HCT116 (cell line): ENCODE measurements around the gene ASB9. TPM values are rescaled to one million over a fixed set of nuclear protein-coding genes. Genes with fewer than 3 reads are reported as not detected.

Source experiments
- ATAC-seq: fragments of 200-7000 bp; cut with Tn5 transposase; 2 replicates; pipeline ENCODE4 v1.9.1; 2020; ENCODE audit warnings: mild to moderate bottlenecking, moderate library complexity
- BruUV-seq: library from RNA; stranded (reverse); fragments of 400-500 nt; replicated peaks from 2 replicates; lab custom pipeline; 2021; lab: Mats Ljungman, UMichigan
- CTCF ChIA-PET: fragments of 300-600 bp; sonication (Branson Sonifier 250); formaldehyde crosslinking; loops from one replicate; lab custom pipeline; 2021; ENCODE audit warnings: antibody characterized with exemption; lab: Charles Lee
- POLR2A ChIA-PET: fragments of 300-600, 350-600 bp; sonication (Branson Sonifier 250); formaldehyde crosslinking; loops from one replicate; lab custom pipeline; 2021; ENCODE audit warnings: antibody characterized with exemption; lab: Charles Lee
- RAD21 ChIA-PET, 2 experiments: fragments of 300-600 bp; sonication (Branson Sonifier 250); formaldehyde crosslinking; loops; one replicate each; lab custom pipeline; 2023; ENCODE audit warnings: low total read pairs in 2 of 2; ENCODE audit not compliant: uncharacterized antibody in 2 of 2, unreplicated experiment in 2 of 2, low non-redundant PET in 1 of 2; lab: Charles Lee
- DNase-seq: peaks from one replicate; pipeline ENCODE4 v3.0.0-alpha.2; 2010; ENCODE audit warnings: low read depth, low spot score
- H2AFZ ChIP-seq: fragments of 200-600 bp; shearing (Covaris generic), sonication (generic); 2 replicates; pipeline ENCODE4 v1.6.1; 2017; ENCODE audit warnings: low read depth, mixed run types, mixed read lengths, antibody characterized with exemption, low read length; ENCODE audit not compliant: poor library complexity, severe bottlenecking
- H3K27ac ChIP-seq: 2 replicates; pipeline ENCODE4 v1.5.1; 2012; ENCODE audit warnings: low read depth, low read length
- H3K27me3 ChIP-seq: fragments of 200-600 bp; sonication (generic); 2 replicates; pipeline ENCODE4 v1.6.1; 2016; ENCODE audit warnings: mixed run types, low read length, mixed read lengths; ENCODE audit not compliant: insufficient read depth
- H3K36me3 ChIP-seq, 2 experiments: fragments of 200-500 bp in 1 of 2; fragments of 200-600 bp in 1 of 2; sonication (Bioruptor generic) in 1 of 2; sonication (generic) in 1 of 2; 2 replicates each; pipeline versions ENCODE4 v1.5.1 to v1.6.1; 2014 to 2016; ENCODE audit warnings: low read length in 2 of 2, inconsistent platforms in 1 of 2, mixed read lengths in 1 of 2, mixed run types in 1 of 2; ENCODE audit not compliant: insufficient read depth in 2 of 2, control insufficient read depth in 1 of 2
- H3K4me1 ChIP-seq, 2 experiments: fragments of 200-600 bp in 1 of 2; sonication (generic) in 1 of 2; 2 replicates each; pipeline versions ENCODE4 v1.5.1 to v1.6.1; 2012 to 2017; ENCODE audit warnings: low read length in 2 of 2, inconsistent platforms in 1 of 2, mild to moderate bottlenecking in 1 of 2, mixed read lengths in 1 of 2, mixed run types in 1 of 2, moderate library complexity in 1 of 2; ENCODE audit not compliant: insufficient read depth in 2 of 2, control insufficient read depth in 1 of 2
- H3K4me2 ChIP-seq: fragments of 200-600 bp; sonication (generic); 2 replicates; pipeline ENCODE4 v1.6.1; 2017; ENCODE audit warnings: mixed run types, low read length, mixed read lengths
- H3K4me3 ChIP-seq, 2 experiments: fragments of 200-600 bp in 1 of 2; sonication (generic) in 1 of 2; replicated peaks in 1 of 2; 2 replicates each; pipeline ENCODE4 v1.5.1; 2011 to 2016; ENCODE audit warnings: low read length in 2 of 2, control low read depth in 1 of 2, low read depth in 1 of 2, mild to moderate bottlenecking in 1 of 2, mixed read lengths in 1 of 2, mixed run types in 1 of 2
- H3K79me2 ChIP-seq: fragments of 200-600 bp; sonication (generic); 2 replicates; pipeline ENCODE4 v1.6.1; 2017; ENCODE audit warnings: mild to moderate bottlenecking, mixed run types, low read length, moderate library complexity, mixed read lengths; ENCODE audit not compliant: insufficient read depth
- H3K9ac ChIP-seq: fragments of 200-600 bp; sonication (generic); 2 replicates; pipeline ENCODE4 v1.6.1; 2016; ENCODE audit warnings: low read length, mixed read lengths
- H3K9me2 ChIP-seq: fragments of 200-600 bp; sonication (generic), shearing (Covaris generic); 2 replicates; pipeline ENCODE4 v1.6.1; 2017; ENCODE audit warnings: mixed run types, mild to moderate bottlenecking, moderate library complexity; ENCODE audit not compliant: insufficient read depth
- H3K9me3 ChIP-seq, 2 experiments: fragments of 200-500 bp in 1 of 2; fragments of 200-600 bp in 1 of 2; sonication (Bioruptor generic) in 1 of 2; sonication (generic) in 1 of 2; 2 replicates each; pipeline ENCODE4 v1.6.1; 2014 to 2017; ENCODE audit warnings: low read length in 2 of 2, mixed read lengths in 2 of 2, inconsistent platforms in 1 of 2, low read depth in 1 of 2, mild to moderate bottlenecking in 1 of 2, mixed run types in 1 of 2, moderate library complexity in 1 of 2; ENCODE audit not compliant: control insufficient read depth in 1 of 2, insufficient read depth in 1 of 2
- H4K20me1 ChIP-seq: fragments of 200-600 bp; sonication (generic), shearing (Covaris generic); 2 replicates; pipeline ENCODE4 v1.6.1; 2017; ENCODE audit warnings: mixed run types, mild to moderate bottlenecking, moderate library complexity; ENCODE audit not compliant: insufficient read depth
- CBX3 ChIP-seq: IDR thresholded peaks from 2 replicates; pipeline ENCODE4 v1.6.1; 2012; ENCODE audit warnings: low read depth
- CEBPB ChIP-seq: IDR thresholded peaks from 2 replicates; pipeline ENCODE4 v1.6.1; 2012; ENCODE audit warnings: low read depth
- CTCF ChIP-seq, 3 experiments: fragments of 200-600 bp in 1 of 3; sonication (generic) in 1 of 3; IDR thresholded peaks in 2 of 3; conservative IDR thresholded peaks in 1 of 3; 2 replicates each; pipeline ENCODE4 v1.5.1; 2012 to 2017; ENCODE audit warnings: low read depth in 2 of 3, low read length in 2 of 3, antibody characterized with exemption in 1 of 3, borderline replicate concordance in 1 of 3, control low read depth in 1 of 3, mild to moderate bottlenecking in 1 of 3, mixed read lengths in 1 of 3, mixed run types in 1 of 3, moderate library complexity in 1 of 3; ENCODE audit not compliant: insufficient read depth in 1 of 3
- ELF1 ChIP-seq: IDR thresholded peaks from 2 replicates; pipeline ENCODE4 v1.6.1; 2012; ENCODE audit warnings: low read depth, borderline replicate concordance
- EZH2phosphoT487 ChIP-seq: fragments of 200-600 bp; IDR thresholded peaks from 2 replicates; pipeline ENCODE4 v1.6.1; 2018; ENCODE audit warnings: antibody characterized with exemption, borderline replicate concordance
- FOSL1 ChIP-seq: IDR thresholded peaks from 2 replicates; pipeline ENCODE4 v1.6.1; 2012; ENCODE audit warnings: low read depth
- MAX ChIP-seq: IDR thresholded peaks from 2 replicates; pipeline ENCODE4 v1.6.1; 2012
- RAD21 ChIP-seq: IDR thresholded peaks from 2 replicates; pipeline ENCODE4 v1.6.1; 2012; ENCODE audit warnings: low read depth, mild to moderate bottlenecking
- SIN3A ChIP-seq: IDR thresholded peaks from 2 replicates; pipeline ENCODE4 v1.6.1; 2012; ENCODE audit warnings: low read depth
- SRF ChIP-seq: IDR thresholded peaks from 2 replicates; pipeline ENCODE4 v1.6.1; 2012; ENCODE audit warnings: low read depth
- YY1 ChIP-seq: IDR thresholded peaks from 2 replicates; pipeline ENCODE4 v1.6.1; 2011; ENCODE audit warnings: low read length, low read depth, moderate library complexity, mild to moderate bottlenecking; ENCODE audit not compliant: insufficient replicate concordance; ENCODE audit errors: extremely low read depth
- ZBTB33 ChIP-seq: IDR thresholded peaks from 2 replicates; pipeline ENCODE4 v1.6.1; 2011; ENCODE audit warnings: mild to moderate bottlenecking, low read length, moderate library complexity; ENCODE audit not compliant: insufficient replicate concordance; ENCODE audit errors: extremely low read depth
- ZFX ChIP-seq: fragments of 450-650 bp; IDR thresholded peaks from 2 replicates; pipeline ENCODE4 v1.6.1; 2017
- intact Hi-C: fragments of 100-400 bp; cut with micrococcal nuclease; formaldehyde crosslinking; loops from 2 replicates; pipeline ENCODE4 v1.10.0; 2022
- total RNA-seq: library from RNA; stranded (reverse); gene quantifications from one replicate; pipeline ENCODE4 v1.2.1, GENCODE V29; 2021; ENCODE audit not compliant: unreplicated experiment

ASB9 gene
- total RNA-seq, 1 experiment from 2014 or later: 2.9 TPM

GRCh38 chrX:15242899-15243555 lies 26.9 kb downstream of the ASB9 start:
- no peak for TF ChIP-seq SRF
- TF ChIP-seq CTCF (IDR thresholded peaks at IDR 0.05 in 2 of 3, conservative IDR thresholded peaks at IDR 0.05 in 1 of 3; ENCODE audit: borderline replicate concordance in 1 of 3, insufficient read depth in 1 of 3, low read depth in 2 of 3, low read length in 2 of 3): peak; percentile 33 to 55 (median 49); a peak in 4 of 6 replicates
- no peak for TF ChIP-seq FOSL1
- peak; percentile 75 for TF ChIP-seq RAD21
- no peak for TF ChIP-seq EZH2phosphoT487
- H2AFZ ChIP-seq: no peak overlapping the region
- no peaks in the 10 kb centered on the region for H3K4me1 ChIP-seq
- no peak overlapping the region for H3K4me3 ChIP-seq
- H3K9ac ChIP-seq: no peak overlapping the region
- H3K27ac ChIP-seq: no peak overlapping the region
- CTCF ChIA-PET: interaction anchor here (0.8 to 1.6 kb wide), 9 partner anchors 9 to 1204 kb away, joined by 3 to 5 read pairs (median 4); no protein-coding TSS in a partner anchor
- ATAC-seq (peak; percentile 70), DNase-seq (peak; percentile 43)
- POLR2A ChIA-PET: no interaction called here
- H4K20me1 ChIP-seq: no peaks in the 10 kb centered on the region
- H3K27me3 ChIP-seq: no peaks in the 10 kb centered on the region
- no peaks in the 10 kb centered on the region for H3K79me2 ChIP-seq
- H3K9me2 ChIP-seq: no peaks in the 10 kb centered on the region
- no peaks in the 10 kb centered on the region for H3K9me3 ChIP-seq
- RAD21 ChIA-PET: no interaction called here
- H3K4me2 ChIP-seq: no peak overlapping the region
- H3K36me3 ChIP-seq: no peaks in the 10 kb centered on the region
- no TSS peak for BruUV-seq
- intact Hi-C loops: loop anchor here (1.0 to 10.0 kb wide), 6 partner anchors 98 to 1205 kb away; no protein-coding TSS in a partner anchor

GRCh38 chrX:15241301-15241700 lies 28.6 kb downstream of the ASB9 start:
- H3K27me3 ChIP-seq: no peaks in the 10 kb centered on the region
- no peaks in the 10 kb centered on the region for H3K9me3 ChIP-seq
- no peak overlapping the region for H2AFZ ChIP-seq
- ATAC-seq (no peak), DNase-seq (no peak)
- H3K4me2 ChIP-seq: no peak overlapping the region
- no peak overlapping the region for H3K27ac ChIP-seq
- CTCF ChIA-PET: no interaction called here
- H3K9me2 ChIP-seq: no peaks in the 10 kb centered on the region
- TF ChIP-seq EZH2phosphoT487 (no peak), SRF (no peak), CEBPB (no peak), ZBTB33 (no peak), YY1 (no peak), MAX (no peak), RAD21 (no peak), SIN3A (no peak), CBX3 (no peak), ZFX (no peak), FOSL1 (no peak), ELF1 (no peak)
- no peaks in the 10 kb centered on the region for H3K4me1 ChIP-seq
- RAD21 ChIA-PET: no interaction called here
- intact Hi-C loops: loop anchor here (5.0 to 10.0 kb wide), 3 partner anchors 96 to 526 kb away; no protein-coding TSS in a partner anchor
- H3K79me2 ChIP-seq: no peaks in the 10 kb centered on the region
- no TSS peak for BruUV-seq
- no peak overlapping the region for H3K4me3 ChIP-seq
- POLR2A ChIA-PET: no interaction called here
- no peaks in the 10 kb centered on the region for H3K36me3 ChIP-seq
- no peaks in the 10 kb centered on the region for H4K20me1 ChIP-seq
- H3K9ac ChIP-seq: no peak overlapping the region
